Large intestine (tissue), 3 donors: ENCODE results near the gene ACYP1. TPM values are rescaled to one million over a fixed set of nuclear protein-coding genes. Genes with fewer than 3 reads are reported as not detected.

ENCODE experiments used
- DNase-seq, 2 donors: peaks; one replicate each; pipeline versions ENCODE4 v3.0.0 to v3.0.0-alpha.2; 2013
- H3K27ac ChIP-seq: one replicate; pipeline ENCODE4 v1.5.1; 2013; ENCODE audit warnings: low read length
- H3K27me3 ChIP-seq: 2 replicates; pipeline ENCODE4 v1.6.1; 2013; ENCODE audit warnings: low read length; ENCODE audit not compliant: control insufficient read depth, insufficient read depth
- H3K36me3 ChIP-seq: 2 replicates; pipeline ENCODE4 v1.6.1; 2013; ENCODE audit warnings: low read length; ENCODE audit not compliant: control insufficient read depth, insufficient read depth
- H3K4me1 ChIP-seq: one replicate; pipeline ENCODE4 v1.6.1; 2013; ENCODE audit warnings: low read length; ENCODE audit not compliant: control insufficient read depth, insufficient read depth
- H3K4me3 ChIP-seq: one replicate; pipeline ENCODE4 v1.5.1; 2013; ENCODE audit warnings: low read length
- H3K9me3 ChIP-seq: one replicate; pipeline ENCODE4 v1.6.1; 2013; ENCODE audit warnings: mild to moderate bottlenecking, low read depth, low read length, moderate library complexity; ENCODE audit not compliant: control insufficient read depth
- WGBS: methylation state at CpG from one replicate; pipeline ENCODE4 v1.1.5; 2013; ENCODE audit warnings: low lambda C conversion rate; ENCODE audit not compliant: insufficient coverage; 5-methylcytosine and 5-hydroxymethylcytosine counted together
- polyA plus RNA-seq: library from polyadenylated mRNA; unstranded; fragments of 120-200 nt; gene quantifications from one replicate; pipeline ENCODE4 v1.2.1, GENCODE V29; 2013

The ACYP1 gene
- polyA plus RNA-seq, 1 donor, result 30.3 TPM

- H3K4me1 ChIP-seq, result peaks cover 6% of the 10 kb centered on the region
- no CpG with 5 or more reads among the region's 5 CpGs for WGBS
- H3K9me3 ChIP-seq, result no peaks in the 10 kb centered on the region
- no peak overlapping the region for H3K4me3 ChIP-seq
- no peak for DNase-seq
- no peaks in the 10 kb centered on the region for H3K27me3 ChIP-seq
- no peak overlapping the region for H3K27ac ChIP-seq
- H3K36me3 ChIP-seq, result peaks cover 6% of the 10 kb centered on the region
These were observed 10.2 kb downstream of the ACYP1 start for GRCh38 chr14:75053396-75054291.

GRCh38 chr14:75051556-75051899 lies 12.3 kb downstream of the ACYP1 start:
- Histone ChIP-seq H3K9me3 (no peaks in the 10 kb centered on the region), H3K4me3 (peak overlapping the region; percentile 65), H3K4me1 (peaks cover 6% of the 10 kb centered on the region), H3K27me3 (no peaks in the 10 kb centered on the region), H3K36me3 (peaks cover 6% of the 10 kb centered on the region), H3K27ac (peak overlapping the region; percentile 84)
- no peak for DNase-seq
- 31% methylated on average over 3 of the region's 5 CpGs for WGBS

GRCh38 chr14:75050852-75051555 lies 12.8 kb downstream of the ACYP1 start, which contains the start of gene MLH3:
MLH3 (minus strand) TSS chr14:75051467; CDS start chr14:75049655, 1,812 bp downstream.
- Histone ChIP-seq H3K36me3 (peaks cover 6% of the 10 kb centered on the region), H3K4me1 (peaks cover 6% of the 10 kb centered on the region), H3K27ac (peak within 1 kb of the TSS; percentile 84), H3K4me3 (peak within 1 kb of the TSS; percentile 65), H3K27me3 (no peaks in the 10 kb centered on the region), H3K9me3 (no peaks in the 10 kb centered on the region)
- DNase-seq, result peak; percentile 88 to 94
- no CpG with 5 or more reads among the region's 59 CpGs for WGBS

GRCh38 chr14:75049731-75050201 lies 14.1 kb downstream of the ACYP1 start:
- Histone ChIP-seq H3K27me3 (no peaks in the 10 kb centered on the region), H3K4me1 (peaks cover 6% of the 10 kb centered on the region), H3K27ac (no peak overlapping the region), H3K9me3 (no peaks in the 10 kb centered on the region), H3K36me3 (peaks cover 6% of the 10 kb centered on the region), H3K4me3 (no peak overlapping the region)
- 100% methylated on average over 1 of the region's 3 CpGs for WGBS
- no peak for DNase-seq

- no CpG with 5 or more reads among the region's 5 CpGs for WGBS
- Histone ChIP-seq H3K36me3 (peaks cover 6% of the 10 kb centered on the region), H3K4me3 (no peak overlapping the region), H3K27ac (no peak overlapping the region), H3K4me1 (peaks cover 6% of the 10 kb centered on the region), H3K27me3 (no peaks in the 10 kb centered on the region), H3K9me3 (no peaks in the 10 kb centered on the region)
- DNase-seq, result no peak
These were observed 14.7 kb downstream of the ACYP1 start for GRCh38 chr14:75049136-75049535.

GRCh38 chr14:75048101-75048500 lies 15.7 kb downstream of the ACYP1 start:
- Histone ChIP-seq H3K36me3 (peaks cover 6% of the 10 kb centered on the region), H3K27ac (no peak overlapping the region), H3K4me1 (peaks cover 6% of the 10 kb centered on the region), H3K27me3 (no peaks in the 10 kb centered on the region), H3K9me3 (no peaks in the 10 kb centered on the region), H3K4me3 (no peak overlapping the region)
- DNase-seq, result no peak
- WGBS, result 83% methylated on average over 2 of the region's 2 CpGs

GRCh38 chr14:75047506-75047905 lies 16.3 kb downstream of the ACYP1 start:
- H3K9me3 ChIP-seq, result no peaks in the 10 kb centered on the region
- whole genome bisulfite sequencing, result 92% methylated on average over 2 of the region's 4 CpGs
- H3K27ac ChIP-seq, result no peak overlapping the region
- no peak overlapping the region for H3K4me3 ChIP-seq
- DNase-seq, result no peak
- peaks cover 6% of the 10 kb centered on the region for H3K4me1 ChIP-seq
- no peaks in the 10 kb centered on the region for H3K27me3 ChIP-seq
- H3K36me3 ChIP-seq, result peaks cover 6% of the 10 kb centered on the region

- no peak overlapping the region for H3K4me3 ChIP-seq
- no peak for DNase-seq
- H3K4me1 ChIP-seq, result peaks cover 11% of the 10 kb centered on the region
- WGBS, result no CpG with 5 or more reads among the region's 3 CpGs
- no peaks in the 10 kb centered on the region for H3K9me3 ChIP-seq
- H3K36me3 ChIP-seq, result peaks cover 9% of the 10 kb centered on the region
- no peak overlapping the region for H3K27ac ChIP-seq
- no peaks in the 10 kb centered on the region for H3K27me3 ChIP-seq
These were observed 16.9 kb downstream of the ACYP1 start for GRCh38 chr14:75046899-75047298.

GRCh38 chr14:75046275-75046674 lies 17.5 kb downstream of the ACYP1 start:
- Histone ChIP-seq H3K9me3 (no peaks in the 10 kb centered on the region), H3K4me3 (no peak overlapping the region), H3K27me3 (no peaks in the 10 kb centered on the region), H3K36me3 (peaks cover 9% of the 10 kb centered on the region), H3K4me1 (peaks cover 11% of the 10 kb centered on the region), H3K27ac (no peak overlapping the region)
- no CpG with 5 or more reads among the region's 5 CpGs for WGBS
- DNase-seq, result no peak

- Histone ChIP-seq H3K27ac (no peak overlapping the region), H3K9me3 (no peaks in the 10 kb centered on the region), H3K36me3 (peaks cover 9% of the 10 kb centered on the region), H3K27me3 (no peaks in the 10 kb centered on the region), H3K4me1 (peaks cover 5% of the 10 kb centered on the region), H3K4me3 (no peak overlapping the region)
- DNase-seq, result no peak
- no CpG with 5 or more reads among the region's 8 CpGs for WGBS
These were observed 19.1 kb downstream of the ACYP1 start for GRCh38 chr14:75044752-75045151.
